ENCODE results near the gene SLCO6A1.

SLCO6A1 gene

GRCh38 chr5:102453716-102454115, 45.1 kb downstream of the SLCO6A1 start:
- DNase-seq (ENCODE audit: low spot score): no peak

- DNase-seq (ENCODE audit: low spot score): peak; percentile 40
These were observed 47.7 kb downstream of the SLCO6A1 start for GRCh38 chr5:102451082-102451481.

DNA sequence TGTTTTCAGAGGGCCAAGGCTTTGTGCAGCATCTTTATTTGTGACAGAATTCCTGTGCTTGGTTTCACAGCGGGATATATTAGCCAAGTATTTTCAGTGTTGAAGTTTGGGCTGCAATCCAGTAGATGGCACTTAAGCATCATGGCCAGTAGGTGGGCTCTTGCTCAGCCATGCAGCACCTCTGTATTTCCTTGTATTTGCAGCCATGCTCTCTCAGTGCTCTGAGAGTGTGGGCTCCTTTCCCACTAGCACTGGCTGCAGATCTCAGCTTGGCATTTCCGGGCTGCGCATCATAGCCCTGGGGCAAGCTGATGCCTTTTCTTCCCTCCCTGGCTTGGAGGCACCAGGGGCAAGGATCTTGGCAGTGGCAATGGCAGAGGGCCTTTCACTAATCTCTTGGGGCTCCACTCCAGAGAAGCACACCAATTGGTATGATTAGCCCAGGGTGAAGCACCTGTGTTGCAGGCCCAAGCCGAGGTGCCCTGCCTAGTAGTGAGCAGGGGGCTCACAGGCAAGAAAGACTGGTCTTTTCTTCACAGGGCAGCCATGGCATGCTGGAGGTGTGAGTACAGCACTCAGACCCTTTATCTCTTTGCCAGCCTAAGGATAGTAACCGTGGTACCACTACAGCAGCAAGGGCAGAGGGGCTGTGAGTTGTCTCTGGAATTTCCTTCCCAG, 48.3 kb downstream of the SLCO6A1 start:
- DNase-seq (ENCODE audit: low spot score): no peak

DNA sequence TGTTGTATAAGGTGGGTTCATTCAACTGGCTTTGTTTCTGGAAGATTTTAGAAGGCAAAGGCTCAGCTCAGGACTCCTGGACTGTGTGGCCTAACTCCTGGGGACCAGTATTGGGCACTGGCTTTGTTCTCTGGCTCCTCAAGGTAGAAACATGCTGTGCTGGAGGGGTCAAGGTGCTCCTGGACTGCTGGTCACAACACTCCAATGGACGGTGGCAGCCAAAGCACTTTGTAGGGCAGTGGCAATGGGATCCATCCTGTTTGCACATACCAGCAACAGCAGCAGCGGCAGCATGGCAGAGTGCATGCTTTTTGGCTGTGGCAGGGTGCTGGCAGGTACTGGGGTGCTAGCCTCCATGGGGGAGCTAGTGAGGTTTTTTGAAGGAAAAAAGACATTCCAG, 65.3 kb downstream of the SLCO6A1 start:
- DNase-seq (ENCODE audit: low spot score): no peak

- DNase-seq (ENCODE audit: low spot score): no peak
These were observed 77.2 kb downstream of the SLCO6A1 start for GRCh38 chr5:102421647-102422046.

- DNase-seq (ENCODE audit: low spot score): no peak
These were observed 80.3 kb downstream of the SLCO6A1 start for GRCh38 chr5:102418531-102418930.

DNA sequence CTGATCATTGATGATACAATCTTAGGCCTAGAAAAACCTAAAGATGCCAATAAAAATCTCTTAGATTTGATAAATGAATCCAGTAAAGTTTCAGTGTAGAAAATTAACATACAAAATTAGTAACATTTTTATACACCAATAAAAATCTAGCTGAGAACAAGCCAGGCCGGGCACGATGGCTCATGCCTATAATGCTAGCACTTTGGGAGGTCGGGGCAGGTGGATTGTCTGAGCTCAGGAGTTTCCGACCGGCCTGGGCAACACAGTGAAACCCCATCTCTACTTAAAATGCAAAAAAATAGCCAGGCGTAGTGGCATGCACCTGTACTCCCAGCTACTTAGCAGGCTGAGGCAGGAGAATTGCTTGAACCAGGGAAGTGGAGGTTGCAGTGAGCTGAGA, 84.4 kb downstream of the SLCO6A1 start:
- DNase-seq (ENCODE audit: low spot score): no peak

GRCh38 chr5:102388235-102388634, 110.6 kb downstream of the SLCO6A1 start:
- no peak for DNase-seq (ENCODE audit: low spot score)

DNA sequence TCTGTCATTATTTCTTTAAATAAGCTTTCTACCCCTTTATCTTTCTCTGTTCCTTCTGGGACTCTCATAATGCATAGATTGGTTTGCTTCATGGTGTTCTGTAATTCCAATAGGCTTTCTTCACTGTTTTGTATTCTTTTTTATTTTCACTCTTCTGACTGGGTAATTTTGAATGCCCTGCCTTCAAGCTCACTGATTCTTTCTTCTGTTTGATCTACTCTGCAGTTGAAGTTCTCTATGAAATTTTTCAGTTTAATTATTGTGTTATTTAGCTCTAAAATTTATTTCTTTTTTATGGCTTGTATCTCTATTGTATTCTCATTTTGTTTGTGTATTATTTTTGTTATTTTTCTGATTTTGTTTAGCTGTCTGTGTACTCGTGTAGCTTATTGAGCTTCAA, 113.4 kb downstream of the SLCO6A1 start:
- DNase-seq (ENCODE audit: low spot score): no peak

GRCh38 chr5:102380174-102380573, 118.6 kb downstream of the SLCO6A1 start:
- no peak for DNase-seq (ENCODE audit: low spot score)

- no peak for DNase-seq (ENCODE audit: low spot score)
These were observed 122.9 kb downstream of the SLCO6A1 start for GRCh38 chr5:102375876-102376275.

- no peak for DNase-seq (ENCODE audit: low spot score)
These were observed 123.5 kb downstream of the SLCO6A1 start for GRCh38 chr5:102375272-102375671.

- DNase-seq (ENCODE audit: low spot score): no peak
These were observed 130.4 kb downstream of the SLCO6A1 start for GRCh38 chr5:102368392-102368791.

DNA sequence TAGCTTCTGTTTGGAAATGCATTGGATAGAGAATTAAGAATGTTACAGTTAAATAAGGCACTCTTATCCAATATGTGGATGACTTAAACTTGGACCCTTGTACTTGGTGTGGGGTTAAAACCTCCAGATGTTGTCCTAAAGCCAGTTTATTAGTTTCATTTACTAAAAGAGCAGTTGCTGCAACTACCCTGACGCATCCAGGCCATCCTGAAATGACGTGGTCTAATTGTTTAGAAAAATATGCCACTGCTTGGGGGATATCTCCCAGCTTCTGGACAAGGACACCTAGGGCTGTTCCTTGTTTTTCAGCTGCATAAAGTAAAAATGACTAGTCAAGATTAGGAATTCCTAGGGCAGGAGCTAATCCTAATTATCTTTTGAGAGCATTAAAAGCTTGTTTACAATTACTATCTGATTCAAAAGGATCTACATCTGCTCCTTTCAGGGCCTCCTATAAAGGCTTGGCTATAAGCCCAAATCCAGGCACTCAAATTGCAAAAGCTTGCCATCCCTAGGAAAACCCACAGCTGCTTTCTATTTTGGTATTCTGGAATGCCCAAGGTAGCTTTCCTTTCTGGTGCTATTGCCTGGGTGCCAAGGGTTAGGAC, 157.0 kb downstream of the SLCO6A1 start:
- DNase-seq (ENCODE audit: low spot score): no peak

DNA sequence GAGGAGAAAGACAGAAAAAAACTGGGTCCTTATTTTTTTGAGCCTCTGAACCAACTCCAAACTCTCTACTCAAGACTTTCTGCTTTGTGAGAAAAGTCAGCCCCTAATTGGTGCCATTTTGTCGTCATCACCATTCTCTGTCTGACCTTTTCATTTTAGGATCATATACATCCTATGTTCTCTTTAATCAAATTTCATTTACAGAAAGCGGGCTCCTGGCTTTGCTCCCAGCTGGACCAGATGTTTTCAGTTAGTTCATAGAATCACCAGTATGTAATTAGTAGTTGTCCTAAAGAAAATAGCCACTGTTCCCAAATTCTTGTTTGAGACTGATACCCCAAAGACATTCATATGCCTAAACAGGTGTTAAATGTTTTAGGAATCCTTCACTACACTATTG, 174.1 kb downstream of the SLCO6A1 start:
- no peak for DNase-seq (ENCODE audit: low spot score)
